HL-60/S4 treated with phorbol 12-myristate 13-acetate at 8.2 ng/mL for 4 days and 3 days (cell line): ENCODE data around the gene SLC28A1.

Source experiments
- in situ Hi-C: fragments of 300-500 bp; cut with MboI; formaldehyde crosslinking; loops from 2 replicates; pipeline ENCODE4 v1.15.0; 2022; ENCODE audit warnings: low sequenced_read_pairs

SLC28A1 gene

DNA sequence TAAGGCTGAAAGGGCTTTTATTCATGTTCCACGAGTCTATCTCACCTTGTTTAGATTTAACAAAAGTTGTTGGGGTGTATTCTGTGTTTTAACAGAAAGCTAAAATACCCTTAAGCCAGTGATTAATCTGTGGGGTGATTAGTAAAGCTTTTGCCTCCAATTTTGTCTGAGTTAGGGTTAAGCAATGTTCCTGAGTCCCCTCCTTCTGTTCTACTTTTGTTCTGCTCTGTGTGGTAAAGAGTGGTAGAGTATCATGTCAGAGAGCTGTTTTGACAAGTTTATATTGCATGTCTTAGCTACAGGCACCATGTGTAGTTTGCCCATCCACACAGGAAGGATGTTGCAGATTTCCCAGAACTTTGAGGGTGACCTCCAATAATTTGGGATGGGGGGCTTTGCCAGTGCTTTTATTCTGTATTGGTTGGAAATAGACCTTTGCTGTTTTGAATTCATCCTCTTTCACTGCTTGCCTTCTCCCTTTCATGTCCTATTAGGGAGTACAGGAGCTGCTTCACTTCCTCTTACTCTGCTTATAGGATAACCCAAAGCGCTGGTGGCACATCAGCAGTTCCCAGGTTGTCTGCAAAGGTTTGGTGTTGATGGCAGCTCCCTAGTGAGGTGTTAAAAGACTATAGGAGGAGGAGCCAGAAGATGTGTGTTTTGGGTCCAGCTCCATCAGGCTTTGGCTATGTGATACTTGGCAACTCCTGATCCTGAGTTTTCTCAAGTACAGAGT lies 104.6 kb downstream of the SLC28A1 start:
- in situ Hi-C loops, result no loop called here

DNA sequence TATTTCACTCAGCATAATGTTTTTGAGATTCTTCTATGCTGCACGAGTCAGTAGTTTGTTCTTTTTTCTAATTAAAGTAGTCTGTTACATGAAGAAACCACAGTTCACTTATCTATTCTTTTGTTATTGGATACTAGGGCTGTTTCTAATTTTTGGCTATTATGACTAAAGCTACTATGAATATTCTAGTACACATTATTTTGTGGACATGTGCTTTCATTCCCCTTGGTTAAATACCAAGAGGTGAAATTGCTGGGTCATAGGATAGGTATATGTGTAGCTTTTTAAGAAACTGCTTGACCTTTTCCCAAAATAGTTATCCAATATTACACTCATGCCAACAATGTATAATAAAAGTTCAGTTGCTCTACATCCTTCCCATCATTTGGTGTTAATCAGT lies 106.0 kb downstream of the SLC28A1 start:
- in situ Hi-C loops, result no loop called here

DNA sequence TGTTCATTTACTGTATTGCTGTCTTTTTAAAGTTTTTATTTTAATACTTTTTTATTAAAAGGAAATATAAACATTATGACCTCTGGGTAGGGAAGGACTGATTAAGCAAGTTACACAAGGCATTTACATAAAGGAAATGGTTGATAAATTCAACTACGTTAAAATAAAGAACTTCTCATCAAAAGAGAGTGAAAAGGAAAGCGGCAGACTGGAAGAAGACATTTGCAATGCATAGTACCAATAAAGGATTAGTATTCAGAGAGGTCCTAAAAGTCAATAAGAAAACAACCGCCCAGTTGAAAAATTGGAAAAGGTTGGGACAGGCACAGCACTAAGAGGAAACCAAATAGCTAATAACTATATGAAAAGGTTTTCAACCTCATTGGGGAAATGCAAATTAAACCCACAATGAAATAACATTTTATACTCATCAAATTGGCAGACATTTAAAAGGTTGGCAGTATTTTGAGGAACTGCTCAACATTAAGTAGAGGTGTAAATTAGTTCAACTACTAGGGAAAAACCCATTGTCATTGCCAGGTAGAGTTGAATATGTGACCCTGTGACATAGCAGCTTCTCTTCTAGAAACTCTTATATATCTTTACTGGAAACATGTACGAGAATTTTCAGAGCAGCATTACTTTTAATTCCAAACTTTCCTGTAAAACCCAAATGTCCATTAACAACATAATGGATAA lies 106.7 kb downstream of the SLC28A1 start:
- in situ Hi-C loops, result no loop called here

DNA sequence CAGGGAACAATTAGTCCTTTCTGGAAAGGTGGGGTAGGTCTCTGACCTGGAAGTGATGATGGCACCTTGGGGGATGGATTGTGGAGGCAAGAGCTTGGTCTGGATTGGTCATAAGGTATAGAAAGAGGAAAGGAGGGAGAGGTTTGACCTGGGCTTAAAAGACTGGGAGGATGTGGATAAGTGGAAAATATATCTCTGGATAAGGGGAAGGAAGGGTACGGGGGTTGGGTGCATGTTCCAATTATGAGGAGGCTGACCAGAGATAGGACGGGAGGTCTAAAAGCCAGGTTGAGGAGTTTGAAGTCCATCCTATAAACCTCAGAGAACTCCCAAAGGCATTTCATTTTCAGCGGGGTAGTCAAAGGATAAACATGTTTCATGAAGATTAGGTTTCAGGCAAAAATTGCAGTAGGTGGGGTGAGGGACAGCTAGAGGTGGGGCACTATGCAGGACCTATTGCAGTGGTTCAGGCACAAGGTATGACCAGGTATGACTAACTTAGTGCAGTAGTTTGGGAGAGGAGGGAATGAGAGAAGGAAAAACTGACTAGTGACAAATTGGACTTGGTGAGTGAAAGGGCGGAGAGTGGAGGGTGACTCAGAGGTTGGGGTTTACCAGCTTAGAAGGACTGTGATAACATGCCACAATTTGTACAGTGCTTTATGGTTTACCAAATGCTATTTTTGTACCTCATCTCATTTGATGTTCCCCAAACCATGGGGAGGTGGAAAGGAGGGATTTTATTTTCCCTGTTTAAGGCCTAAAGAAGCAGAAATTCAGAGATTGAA lies 107.9 kb downstream of the SLC28A1 start:
- in situ Hi-C loops, result no loop called here
